K562 (cell line): ENCODE data around the gene LPGAT1. TPM values are rescaled to one million over a fixed set of nuclear protein-coding genes. Genes with fewer than 3 reads are reported as not detected.

ENCODE experiments used
- CCNT2 ChIP-seq: IDR thresholded peaks from 2 replicates; pipeline ENCODE4 v1.6.1; 2011; ENCODE audit warnings: borderline replicate concordance, low read depth, mild to moderate bottlenecking, moderate library complexity, mixed read lengths, low read length; ENCODE audit not compliant: insufficient read length; ENCODE audit errors: extremely low read depth
- CGGBP1 ChIP-seq: fragments of 250-450 bp; sonication (Bioruptor Pico); IDR thresholded peaks from 2 replicates; pipeline ENCODE4 v1.9.0; 2021; ENCODE audit warnings: mild to moderate bottlenecking
- EP300 ChIP-seq: IDR thresholded peaks from 2 replicates; pipeline ENCODE4 v1.6.1; 2012; ENCODE audit warnings: low read length, improper control_type of control experiment
- ETS1 ChIP-seq: conservative IDR thresholded peaks from 2 replicates; pipeline ENCODE4 v1.6.1; 2011; ENCODE audit warnings: low read depth, mild to moderate bottlenecking, low read length; ENCODE audit not compliant: control insufficient read depth
- ETS2 ChIP-seq: IDR thresholded peaks from 2 replicates; pipeline ENCODE4 v1.6.1; 2016; ENCODE audit warnings: borderline replicate concordance, missing genetic modification characterization, mild to moderate bottlenecking, moderate library complexity, missing compliant biosample characterization; ENCODE audit not compliant: poor library complexity, severe bottlenecking
- ILF3 ChIP-seq: fragments of 450-650 bp; IDR thresholded peaks from 2 replicates; pipeline ENCODE4 v1.6.1; 2018; ENCODE audit warnings: antibody characterized with exemption, mild to moderate bottlenecking, moderate library complexity, borderline replicate concordance
- MNT ChIP-seq, 2 experiments: fragments of 450-650 bp; conservative IDR thresholded peaks; 2 replicates each; pipeline ENCODE4 v1.6.1; 2017; ENCODE audit warnings: mild to moderate bottlenecking in 2 of 2, moderate library complexity in 2 of 2
- NONO ChIP-seq, 2 experiments: fragments of 200-400 bp in 1 of 2; fragments of 450-650 bp in 1 of 2; formaldehyde crosslinking in 1 of 2; IDR thresholded peaks; 2 replicates each; pipeline ENCODE4 v1.6.1; 2017; ENCODE audit warnings: low read depth in 2 of 2, mild to moderate bottlenecking in 2 of 2, moderate library complexity in 2 of 2, low read length in 1 of 2
- RBBP5 ChIP-seq: fragments of 200-600 bp; sonication (generic); IDR thresholded peaks from 2 replicates; pipeline ENCODE4 v1.6.1; 2012; ENCODE audit warnings: borderline replicate concordance, mild to moderate bottlenecking, low read length, control low read depth, inconsistent platforms; ENCODE audit not compliant: insufficient read depth, poor library complexity, severe bottlenecking
- RCOR1 ChIP-seq, 2 experiments: IDR thresholded peaks; 2 replicates each; pipeline ENCODE4 v1.6.1; 2012; ENCODE audit warnings: low read depth in 2 of 2, low read length in 2 of 2, borderline replicate concordance in 1 of 2, improper control_type of control experiment in 1 of 2
- SPI1 ChIP-seq: IDR thresholded peaks from 2 replicates; pipeline ENCODE4 v1.6.1; 2011; ENCODE audit warnings: low read depth, low read length, control low read depth, borderline replicate concordance
- ZBTB17 ChIP-seq: fragments of 450-650 bp; formaldehyde crosslinking; IDR thresholded peaks from 2 replicates; pipeline ENCODE4 v1.4.0; 2020; ENCODE audit warnings: mild to moderate bottlenecking
- ZBTB33 ChIP-seq: sonication (generic); formaldehyde crosslinking; IDR thresholded peaks from 2 replicates; pipeline ENCODE4 v1.8.1; 2023; ENCODE audit warnings: mild to moderate bottlenecking, missing genetic modification reagents
- ZFX ChIP-seq: sonication (generic); formaldehyde crosslinking; IDR thresholded peaks from 2 replicates; pipeline ENCODE4 v1.8.0; 2022; ENCODE audit warnings: mild to moderate bottlenecking, missing genetic modification reagents, moderate library complexity
- ZHX1 ChIP-seq: fragments of 150-350 bp; conservative IDR thresholded peaks from 2 replicates; pipeline ENCODE4 v1.6.1; 2014; ENCODE audit warnings: low read length
- polyA plus RNA-seq, 8 experiments: library from polyadenylated mRNA; depleted of rRNA in 4 of 8; stranded (reverse) in 5 of 8; unstranded in 3 of 8; fragments of >200 nt; fragmentation: Nextera tagmentation in 2 of 8; fragmentation: Illumina TruSeq in 1 of 8; extraction: Ambion mirVana in 2 of 8; extraction: Trizol in 1 of 8; gene quantifications; 2 replicates each; pipeline versions ENCODE4 v1.2.1 to v1.2.3, GENCODE V29; 2011 to 2014; ENCODE audit warnings: inconsistent platforms in 1 of 8, missing spikeins in 1 of 8
- total RNA-seq, 7 experiments: library from RNA; depleted of rRNA in 6 of 7; stranded (reverse); fragments of >200 nt in 6 of 7; fragmentation: Illumina TruSeq in 2 of 7; extraction: Trizol in 2 of 7; gene quantifications; 2 replicates each; pipeline versions ENCODE4 v1.2.1 to v1.2.3, GENCODE V29; 2011 to 2021; ENCODE audit warnings: low replicate concordance in 1 of 7

Gene LPGAT1
- total and polyA plus RNA-seq, 9 of the 15 experiments (the other 6 are each of a cell fraction or from before 2014, with no cell fraction given): 5.7 to 31.4 (median 16.3) TPM

GRCh38 chr1:211830328-211831142, at the start of gene LPGAT1 (continued):
- no peak for TF ChIP-seq ZHX1
- peak; percentile 35; the same call in 1 of the 2 replicates for TF ChIP-seq SPI1
- peak; percentile 51; the same call in 1 of the 2 replicates for TF ChIP-seq ETS1
- peak; percentile 42; the same call in 1 of the 2 replicates for TF ChIP-seq CGGBP1 (CRISPR knock-in tag)
- peak in 1 of 2 experiments; percentile 18; a peak in 1 of 4 replicates for TF ChIP-seq MNT (conservative IDR thresholded peaks at IDR 0.05)
- no peak for TF ChIP-seq EP300
- TF ChIP-seq ZBTB33 (CRISPR knock-in tag): 0 out of 2 replicates have a peak, but pooled peaks have one; percentile 14
- TF ChIP-seq ZBTB17 (CRISPR knock-in tag): peak; percentile 61; the same call in 1 of the 2 replicates
- TF ChIP-seq ZFX (CRISPR knock-in tag): peak; percentile 58
- peak; percentile 52 for TF ChIP-seq CCNT2
- TF ChIP-seq ETS2 (tag): no peak
- TF ChIP-seq RBBP5: no peak
- 0 out of 2 replicates have a peak, but pooled peaks have one; percentile 36 for TF ChIP-seq ILF3
- TF ChIP-seq NONO (IDR thresholded peaks at IDR 0.05; ENCODE audit: low read depth in 2 of 2, low read length in 1 of 2): peak; percentile 49 to 54
- peak in 1 of 2 experiments; percentile 49; a peak in 2 of 4 replicates for TF ChIP-seq RCOR1 (IDR thresholded peaks at IDR 0.05; ENCODE audit: borderline replicate concordance in 1 of 2, low read depth in 2 of 2, low read length in 2 of 2)
